A549 (cell line): ENCODE results near the gene HERC3. TPM values are rescaled to one million over a fixed set of nuclear protein-coding genes. Genes with fewer than 3 reads are reported as not detected.

Experiments
- ATAC-seq, 2 experiments: fragments of 200-7000 bp in 1 of 2; fragments of >200 bp in 1 of 2; cut with Nextera tagmentation in 1 of 2; cut with Tn5 transposase in 1 of 2; 3 replicates each; pipeline versions ENCODE4 v1.8.0 to v1.9.1; 2018 to 2020; ENCODE audit warnings: mild to moderate bottlenecking in 1 of 2, moderate library complexity in 1 of 2
- CTCF ChIA-PET: fragments of 300-600 bp; sonication (Branson Sonifier 250); formaldehyde crosslinking; extraction: SDS; loops from one replicate; lab custom pipeline; 2021; ENCODE audit warnings: antibody characterized with exemption, inconsistent platforms; lab: Yijun Ruan, JAX
- POLR2A ChIA-PET: fragments of 350-600 bp; formaldehyde crosslinking; extraction: SDS; loops from one replicate; lab custom pipeline; 2021; ENCODE audit warnings: antibody characterized with exemption, inconsistent platforms; lab: Yijun Ruan, JAX
- DNase-seq, 2 experiments: peaks; one replicate each; pipeline versions ENCODE4 v3.0.0 to v3.0.0-alpha.2; 2011 to 2016; ENCODE audit warnings: low read depth in 1 of 2, low spot score in 1 of 2
- FAIRE-seq: peaks from 2 replicates; lab custom pipeline; 2011; peaks lifted over from hg19 to GRCh38; lab: Jason Lieb, UNC
- H3K27ac ChIP-seq, 2 experiments: fragments of >200 bp; sonication (Bioruptor Twin); formaldehyde crosslinking; 3 replicates each; pipeline ENCODE4 v1.5.1; 2016 to 2017
- H3K4me1 ChIP-seq: fragments of >200 bp; sonication (Bioruptor Twin); formaldehyde crosslinking; 3 replicates; pipeline ENCODE4 v1.6.1; 2016
- H3K4me2 ChIP-seq: fragments of >200 bp; sonication (Bioruptor Twin); formaldehyde crosslinking; 3 replicates; pipeline ENCODE4 v1.6.1; 2016
- H3K4me3 ChIP-seq: fragments of >200 bp; sonication (Bioruptor Twin); formaldehyde crosslinking; 3 replicates; pipeline ENCODE4 v1.5.1; 2016
- H3K9me3 ChIP-seq: fragments of >200 bp; sonication (Bioruptor Twin); formaldehyde crosslinking; 3 replicates; pipeline ENCODE4 v1.6.1; 2016
- CTCF ChIP-seq: fragments of >200 bp; sonication (Bioruptor Twin); formaldehyde crosslinking; IDR thresholded peaks from 3 replicates; pipeline ENCODE4 v1.5.1; 2016
- EHMT2 ChIP-seq: fragments of 200-600 bp; sonication (generic); IDR thresholded peaks from 2 replicates; pipeline ENCODE4 v1.6.1; 2016; ENCODE audit warnings: antibody characterized with exemption, low read depth, mild to moderate bottlenecking, moderate library complexity
- HEYL ChIP-seq: fragments of 250-450 bp; sonication (Bioruptor Pico); IDR thresholded peaks from 2 replicates; pipeline ENCODE4 v1.8.0; 2021; ENCODE audit warnings: mild to moderate bottlenecking, moderate library complexity
- HMGXB4 ChIP-seq: fragments of 250-450 bp; sonication (Bioruptor Pico); IDR thresholded peaks from 2 replicates; pipeline ENCODE4 v1.5.0; 2021; ENCODE audit warnings: mild to moderate bottlenecking, moderate library complexity, borderline replicate concordance
- MAX ChIP-seq: IDR thresholded peaks from 2 replicates; pipeline ENCODE4 v1.6.1; 2012
- POLR2AphosphoS2 ChIP-seq: conservative IDR thresholded peaks from 2 replicates; pipeline ENCODE4 v1.6.1; 2012; ENCODE audit warnings: low read length, improper control_type of control experiment, inconsistent platforms
- REST ChIP-seq: fragments of 200-600 bp; sonication (generic); IDR thresholded peaks from 2 replicates; pipeline ENCODE4 v1.6.1; 2016; ENCODE audit warnings: antibody characterized with exemption, mild to moderate bottlenecking, moderate library complexity
- RFX5 ChIP-seq: fragments of 450-650 bp; IDR thresholded peaks from 2 replicates; pipeline ENCODE4 v1.7.1; 2014; ENCODE audit warnings: antibody characterized with exemption, mild to moderate bottlenecking, moderate library complexity
- TFCP2L1 ChIP-seq: fragments of 250-450 bp; sonication (Bioruptor Pico); IDR thresholded peaks from 2 replicates; pipeline ENCODE4 v1.5.0; 2021; ENCODE audit warnings: mild to moderate bottlenecking
- WGBS: methylation state at CpG from one replicate; pipeline ENCODE4 v1.1.6; 2017; ENCODE audit errors: missing lambda C conversion rate; 5-methylcytosine and 5-hydroxymethylcytosine counted together
- polyA plus RNA-seq, 4 experiments: library from polyadenylated mRNA; depleted of rRNA in 3 of 4; stranded (reverse); fragments of >200 nt; fragmentation: RNase III in 1 of 4; extraction: RNeasy Plus Mini Kit Qiagen cat#74134 plus additional on column Dnase treatment in 1 of 4; gene quantifications; 2 replicates in 3 of 4; 3 replicates in 1 of 4; pipeline ENCODE4 v1.2.3, GENCODE V29; 2011 to 2017
- TF ChIP-seq, protein P1 (sequence below): fragments of >200 bp; sonication (Bioruptor Twin); formaldehyde crosslinking; IDR thresholded peaks from 3 replicates; pipeline ENCODE4 v1.6.1; 2016
- TF ChIP-seq, protein P2 (sequence below): IDR thresholded peaks from 2 replicates; pipeline ENCODE4 v1.6.1; 2012
- TF ChIP-seq, protein P3 (sequence below): fragments of 250-450 bp; sonication (Bioruptor Pico); IDR thresholded peaks from 2 replicates; pipeline ENCODE4 v1.5.0; 2020; ENCODE audit warnings: low read depth, mild to moderate bottlenecking, moderate library complexity

The HERC3 gene
- polyA plus RNA-seq, 2 of the 4 experiments (the other 2 are of a cell fraction): 4.9 to 6.2 TPM

DNA sequence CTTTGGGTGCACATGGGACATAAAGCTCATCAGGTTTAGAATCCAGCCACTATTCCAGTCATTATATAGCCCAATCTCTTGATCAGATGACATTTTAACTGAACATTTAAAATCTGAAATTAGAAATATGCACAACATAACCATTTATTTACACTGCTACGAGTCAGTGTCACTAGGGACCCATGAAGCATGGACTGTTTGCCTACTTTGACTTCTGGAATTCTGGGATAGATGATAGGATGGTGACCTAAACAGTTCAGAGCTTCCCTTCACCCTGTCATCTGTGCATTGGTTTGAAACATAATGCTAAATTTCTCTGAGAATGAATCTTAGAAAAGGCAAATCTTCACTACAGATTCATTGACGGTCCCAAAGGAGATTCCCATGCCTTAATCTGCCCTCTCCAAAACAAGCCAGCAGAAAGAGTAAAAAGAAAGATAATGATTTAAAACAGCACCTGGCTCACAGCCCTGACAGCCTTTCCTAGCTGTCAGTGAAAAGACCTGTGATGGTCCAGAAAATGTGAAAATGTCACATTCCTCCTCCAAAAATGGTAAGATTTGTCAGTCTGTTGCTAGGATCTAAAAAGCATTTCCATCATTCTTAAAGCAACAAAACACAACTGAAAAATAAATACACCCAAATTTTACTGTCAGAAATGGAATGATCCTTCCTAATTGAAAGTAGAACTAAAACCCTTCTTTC is 18.9 kb upstream of the HERC3 start:
- POLR2A ChIA-PET: no interaction called here
- FAIRE-seq: no peak
- WGBS: 24% methylated on average over 2 of the region's 2 CpGs
- no peaks in the 10 kb centered on the region for H3K4me1 ChIP-seq
- CTCF ChIA-PET: interaction anchor here (0.9 to 1.7 kb wide), 5 partner anchors 10 to 90 kb away, joined by 3 to 6 read pairs (median 3); partner anchors contain the start of gene HERC3
- H3K4me3 ChIP-seq: no peak overlapping the region
- no peak overlapping the region for H3K4me2 ChIP-seq
- TF ChIP-seq POLR2AphosphoS2: no peak
- TF ChIP-seq RFX5: no peak
- TF ChIP-seq EHMT2: no peak
- TF ChIP-seq, protein P1, sequence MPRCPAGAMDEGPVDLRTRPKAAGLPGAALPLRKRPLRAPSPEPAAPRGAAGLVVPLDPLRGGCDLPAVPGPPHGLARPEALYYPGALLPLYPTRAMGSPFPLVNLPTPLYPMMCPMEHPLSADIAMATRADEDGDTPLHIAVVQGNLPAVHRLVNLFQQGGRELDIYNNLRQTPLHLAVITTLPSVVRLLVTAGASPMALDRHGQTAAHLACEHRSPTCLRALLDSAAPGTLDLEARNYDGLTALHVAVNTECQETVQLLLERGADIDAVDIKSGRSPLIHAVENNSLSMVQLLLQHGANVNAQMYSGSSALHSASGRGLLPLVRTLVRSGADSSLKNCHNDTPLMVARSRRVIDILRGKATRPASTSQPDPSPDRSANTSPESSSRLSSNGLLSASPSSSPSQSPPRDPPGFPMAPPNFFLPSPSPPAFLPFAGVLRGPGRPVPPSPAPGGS: no peak
- H3K9me3 ChIP-seq: no peaks in the 10 kb centered on the region
- no peak for DNase-seq
- H3K27ac ChIP-seq: no peak overlapping the region
- no peak for ATAC-seq

GRCh38 chr4:88573995-88574394 is 18.3 kb upstream of the HERC3 start:
- CTCF ChIA-PET: interaction anchor here (1.2 to 2.1 kb wide), 5 partner anchors 9 to 90 kb away, joined by 3 to 6 read pairs (median 4); no protein-coding TSS in a partner anchor
- WGBS: 49% methylated on average over 2 of the region's 2 CpGs

GRCh38 chr4:88575186-88575585 is 17.1 kb upstream of the HERC3 start:
- no peaks in the 10 kb centered on the region for H3K4me1 ChIP-seq
- ChIA-PET CTCF (interaction anchor here (0.8 to 2.1 kb wide), 2 partner anchors 36 to 84 kb away, joined by 4 to 6 read pairs; no protein-coding TSS in a partner anchor), POLR2A (no interaction called here)
- no peak overlapping the region for H3K4me3 ChIP-seq
- WGBS: 45% methylated on average over 1 of the region's 1 CpG
- no peak overlapping the region for H3K4me2 ChIP-seq
- no peaks in the 10 kb centered on the region for H3K9me3 ChIP-seq
- DNase-seq (no peak), ATAC-seq (no peak), FAIRE-seq (no peak)
- H3K27ac ChIP-seq: no peak overlapping the region
- TF ChIP-seq, protein P2, sequence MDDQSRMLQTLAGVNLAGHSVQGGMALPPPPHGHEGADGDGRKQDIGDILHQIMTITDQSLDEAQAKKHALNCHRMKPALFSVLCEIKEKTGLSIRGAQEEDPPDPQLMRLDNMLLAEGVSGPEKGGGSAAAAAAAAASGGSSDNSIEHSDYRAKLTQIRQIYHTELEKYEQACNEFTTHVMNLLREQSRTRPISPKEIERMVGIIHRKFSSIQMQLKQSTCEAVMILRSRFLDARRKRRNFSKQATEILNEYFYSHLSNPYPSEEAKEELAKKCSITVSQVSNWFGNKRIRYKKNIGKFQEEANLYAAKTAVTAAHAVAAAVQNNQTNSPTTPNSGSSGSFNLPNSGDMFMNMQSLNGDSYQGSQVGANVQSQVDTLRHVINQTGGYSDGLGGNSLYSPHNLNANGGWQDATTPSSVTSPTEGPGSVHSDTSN: no peak
- TF ChIP-seq REST (no peak), MAX (no peak), HMGXB4 (CRISPR knock-in tag) (no peak), TFCP2L1 (CRISPR knock-in tag) (no peak), HEYL (CRISPR knock-in tag) (no peak), CTCF (no peak)
- TF ChIP-seq, protein P3, sequence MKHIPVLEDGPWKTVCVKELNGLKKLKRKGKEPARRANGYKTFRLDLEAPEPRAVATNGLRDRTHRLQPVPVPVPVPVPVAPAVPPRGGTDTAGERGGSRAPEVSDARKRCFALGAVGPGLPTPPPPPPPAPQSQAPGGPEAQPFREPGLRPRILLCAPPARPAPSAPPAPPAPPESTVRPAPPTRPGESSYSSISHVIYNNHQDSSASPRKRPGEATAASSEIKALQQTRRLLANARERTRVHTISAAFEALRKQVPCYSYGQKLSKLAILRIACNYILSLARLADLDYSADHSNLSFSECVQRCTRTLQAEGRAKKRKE (CRISPR knock-in tag): no peak

More at GRCh38 chr4:88573995-88574394, 18.3 kb upstream of the HERC3 start:
- Histone ChIP-seq H3K4me1 (no peaks in the 10 kb centered on the region), H3K27ac (no peak overlapping the region), H3K4me3 (no peak overlapping the region), H3K4me2 (no peak overlapping the region), H3K9me3 (no peaks in the 10 kb centered on the region)
- FAIRE-seq (no peak), DNase-seq (peak in 1 of 2 experiments; percentile 24), ATAC-seq (peak; percentile 82 to 91)
- TF ChIP-seq HEYL (CRISPR knock-in tag): no peak
- peak; percentile 10; the same call in 1 of the 3 replicates for TF ChIP-seq CTCF
- POLR2A ChIA-PET: no interaction called here
